ENCODE results near the gene ING1.
"Not testable (repeated sequence)": the region's sequence is repeated elsewhere in the genome, so short reads cannot be mapped to it uniquely, and the experiment has no call there.

The ING1 gene

GRCh38 chr13:110696776-110697175, 16.7 kb upstream of the ING1 start:
- DNase-seq: no peak

- DNase-seq: no peak
Observed at GRCh38 chr13:110697842-110698241, 15.7 kb upstream of the ING1 start.

- DNase-seq: no peak
Observed at GRCh38 chr13:110698689-110699088, 14.8 kb upstream of the ING1 start.

- DNase-seq: no peak
Observed at GRCh38 chr13:110699148-110700145, 14.1 kb upstream of the ING1 start.

- DNase-seq: no peak
Observed at GRCh38 chr13:110700186-110700585, 13.3 kb upstream of the ING1 start.

GRCh38 chr13:110700641-110701040, 12.9 kb upstream of the ING1 start:
- DNase-seq: no peak

GRCh38 chr13:110701061-110701460, 12.4 kb upstream of the ING1 start:
- not testable (repeated sequence) for DNase-seq

GRCh38 chr13:110702089-110702488, 11.4 kb upstream of the ING1 start:
- no peak for DNase-seq

GRCh38 chr13:110702591-110703526, 10.6 kb upstream of the ING1 start:
- DNase-seq: no peak

GRCh38 chr13:110705356-110705825, 8.1 kb upstream of the ING1 start:
- DNase-seq: no peak

GRCh38 chr13:110705826-110706569, 7.5 kb upstream of the ING1 start, which contains the start of gene CARS2:
TSS of gene CARS2 (minus strand) at chr13:110706116. CDS start at chr13:110706093, 23 bp downstream.
- peak; percentile 95 for DNase-seq

- DNase-seq: no peak
Observed at GRCh38 chr13:110706570-110707372, 6.7 kb upstream of the ING1 start.

- peak; percentile 87 for DNase-seq
Observed at GRCh38 chr13:110712081-110712848, 1.2 kb upstream of the ING1 start.

- peak; percentile 98 for DNase-seq
Observed at GRCh38 chr13:110712849-110713641, 455 bp upstream of the ING1 start.

- peak; percentile 32 for DNase-seq
Observed at GRCh38 chr13:110713981-110714796, 689 bp downstream of the ING1 start.

GRCh38 chr13:110714797-110715394, 1.4 kb downstream of the ING1 start:
- DNase-seq: peak; percentile 41

GRCh38 chr13:110715395-110716246, 2.1 kb downstream of the ING1 start:
- peak; percentile 99 for DNase-seq

- no peak for DNase-seq
Observed at GRCh38 chr13:110716247-110716515, 2.7 kb downstream of the ING1 start.
